Stimulated activated CD4-positive, alpha-beta T cell treated with anti-CD3 and anti-CD28 coated beads, TNF-alpha, amount 100 ng/mL, for 48 hours (primary cell): ENCODE data around the gene BTNL9.
"Not testable (repeated sequence)": the region's sequence is repeated elsewhere in the genome, so short reads cannot be mapped to it uniquely, and the experiment has no call there.

Experiments
- DNase-seq, 3 donors: peaks; one replicate each; pipeline ENCODE4 v3.0.0-alpha.2; 2020; ENCODE audit warnings: low read depth in 3 of 3

Gene BTNL9

GRCh38 chr5:181100121-181100875 is 60.2 kb downstream of the BTNL9 start:
- DNase-seq: no peak

GRCh38 chr5:181101030-181101641 is 61.1 kb downstream of the BTNL9 start:
- DNase-seq: not testable (repeated sequence)

- DNase-seq: not testable (repeated sequence)
Measured at GRCh38 chr5:181101930-181102674, 62.0 kb downstream of the BTNL9 start.

- not testable (repeated sequence) for DNase-seq
Measured at GRCh38 chr5:181104259-181104568, 64.1 kb downstream of the BTNL9 start.

- not testable (repeated sequence) for DNase-seq
Measured at GRCh38 chr5:181104606-181105390, 64.7 kb downstream of the BTNL9 start.

- no peak for DNase-seq
Measured at GRCh38 chr5:181105391-181106025, 65.4 kb downstream of the BTNL9 start.

GRCh38 chr5:181107699-181108098 is 67.6 kb downstream of the BTNL9 start:
- DNase-seq: no peak

GRCh38 chr5:181108578-181109165 is 68.6 kb downstream of the BTNL9 start:
- no peak for DNase-seq

- no peak for DNase-seq
Measured at GRCh38 chr5:181109489-181110013, 69.5 kb downstream of the BTNL9 start.

GRCh38 chr5:181111010-181111409 is 70.9 kb downstream of the BTNL9 start:
- no peak for DNase-seq
